ENCODE measurements around the gene UVRAG. TPM values are rescaled to one million over a fixed set of nuclear protein-coding genes. Genes with fewer than 3 reads are reported as not detected.

The UVRAG gene
- total RNA-seq, 2 experiments from 2014 or later: 16.5 to 19.5 TPM

DNA sequence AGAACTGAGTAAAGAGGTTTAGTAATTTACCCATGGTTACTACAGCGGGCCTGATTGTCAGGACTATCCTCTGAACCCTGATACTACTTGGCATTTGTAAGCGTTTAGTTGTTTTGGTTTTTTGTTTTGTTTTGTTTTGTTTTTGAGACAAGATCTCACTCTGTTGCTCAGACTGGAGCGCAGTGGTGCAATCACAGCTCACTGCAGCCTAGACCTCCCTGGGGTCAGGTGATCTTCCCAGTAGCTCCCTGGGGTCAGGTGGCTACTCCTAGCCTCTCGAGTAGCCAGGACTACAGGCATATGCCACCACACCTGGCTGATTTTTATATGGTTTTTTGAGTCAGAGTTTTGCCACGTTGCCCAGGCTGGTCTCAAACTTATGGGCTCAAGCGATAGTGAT lies 272.7 kb downstream of the UVRAG start:
- no peak overlapping the region for H3K4me3 Mint-ChIP-seq
- TF ChIP-seq, protein P1, sequence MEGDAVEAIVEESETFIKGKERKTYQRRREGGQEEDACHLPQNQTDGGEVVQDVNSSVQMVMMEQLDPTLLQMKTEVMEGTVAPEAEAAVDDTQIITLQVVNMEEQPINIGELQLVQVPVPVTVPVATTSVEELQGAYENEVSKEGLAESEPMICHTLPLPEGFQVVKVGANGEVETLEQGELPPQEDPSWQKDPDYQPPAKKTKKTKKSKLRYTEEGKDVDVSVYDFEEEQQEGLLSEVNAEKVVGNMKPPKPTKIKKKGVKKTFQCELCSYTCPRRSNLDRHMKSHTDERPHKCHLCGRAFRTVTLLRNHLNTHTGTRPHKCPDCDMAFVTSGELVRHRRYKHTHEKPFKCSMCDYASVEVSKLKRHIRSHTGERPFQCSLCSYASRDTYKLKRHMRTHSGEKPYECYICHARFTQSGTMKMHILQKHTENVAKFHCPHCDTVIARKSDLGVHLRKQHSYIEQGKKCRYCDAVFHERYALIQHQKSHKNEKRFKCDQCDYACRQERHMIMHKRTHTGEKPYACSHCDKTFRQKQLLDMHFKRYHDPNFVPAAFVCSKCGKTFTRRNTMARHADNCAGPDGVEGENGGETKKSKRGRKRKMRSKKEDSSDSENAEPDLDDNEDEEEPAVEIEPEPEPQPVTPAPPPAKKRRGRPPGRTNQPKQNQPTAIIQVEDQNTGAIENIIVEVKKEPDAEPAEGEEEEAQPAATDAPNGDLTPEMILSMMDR (IDR thresholded peaks at IDR 0.05): no peak
- ATAC-seq (ENCODE audit: poor library complexity) (no peak), DNase-seq (no peak)
- peaks cover 66% of the 10 kb centered on the region for H3K36me3 Mint-ChIP-seq (ENCODE audit: low read depth)
- CTCF ChIA-PET: no interaction called here
- H3K4me1 Mint-ChIP-seq (ENCODE audit: low read depth): no peaks in the 10 kb centered on the region
- no peaks in the 10 kb centered on the region for H3K27me3 ChIP-seq (ENCODE audit: control insufficient read depth in 1 of 2, insufficient read depth in 2 of 2, low read length in 2 of 2)
- H3K9me3 ChIP-seq (ENCODE audit: control insufficient read depth in 1 of 2, insufficient read depth in 1 of 2, low read length in 2 of 2): peaks cover 0 to 14% of the 10 kb centered on the region in 2 experiments
- intact Hi-C loops (cut with DNase I, micrococcal nuclease): no loop called here
- H3K27ac Mint-ChIP-seq: no peak overlapping the region
- POLR2A ChIA-PET: no interaction called here
- H3K9me3 Mint-ChIP-seq: peaks cover 18% of the 10 kb centered on the region
- no peak overlapping the region for H3K4me3 ChIP-seq (ENCODE audit: low read length)
- H3K27me3 Mint-ChIP-seq: no peaks in the 10 kb centered on the region
- H3K27ac ChIP-seq (ENCODE audit: low read depth in 1 of 2, low read length in 2 of 2): no peak overlapping the region
- peaks cover 3% of the 10 kb centered on the region for H3K36me3 ChIP-seq (ENCODE audit: insufficient read depth, low read length)
- no peaks in the 10 kb centered on the region for H3K4me1 ChIP-seq (ENCODE audit: insufficient read depth, low read length)

DNA sequence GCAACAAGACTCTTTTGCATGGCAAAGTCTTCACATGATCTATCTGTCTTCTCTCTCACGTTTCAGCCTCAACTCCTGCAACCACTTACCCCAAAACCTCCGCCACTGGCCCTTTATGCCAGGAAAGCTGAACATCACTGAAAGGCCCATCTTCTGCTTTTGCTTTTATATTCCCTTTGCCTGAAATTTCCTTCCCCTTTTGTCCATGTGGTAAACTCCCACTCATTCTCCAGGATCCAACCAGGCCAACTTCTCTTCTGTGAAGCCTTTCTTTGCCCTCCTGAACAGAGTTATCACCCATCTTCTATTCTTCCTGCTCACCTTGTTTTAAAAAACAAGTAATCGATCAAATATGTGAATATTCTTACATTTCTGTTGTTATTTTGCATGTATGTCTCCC lies 273.5 kb downstream of the UVRAG start:
- Histone ChIP-seq H3K27me3 (ENCODE audit: control insufficient read depth in 1 of 2, insufficient read depth in 2 of 2, low read length in 2 of 2) (no peaks in the 10 kb centered on the region), H3K9me3 (ENCODE audit: control insufficient read depth in 1 of 2, insufficient read depth in 1 of 2, low read length in 2 of 2) (peaks cover 0 to 14% of the 10 kb centered on the region in 2 experiments), H3K27ac (ENCODE audit: low read depth in 1 of 2, low read length in 2 of 2) (no peak overlapping the region), H3K4me3 (ENCODE audit: low read length) (no peak overlapping the region), H3K4me1 (ENCODE audit: insufficient read depth, low read length) (no peaks in the 10 kb centered on the region), H3K36me3 (ENCODE audit: insufficient read depth, low read length) (peaks cover 3% of the 10 kb centered on the region)
- TF ChIP-seq, protein P1 (IDR thresholded peaks at IDR 0.05): no peak
- ChIA-PET POLR2A (no interaction called here), CTCF (no interaction called here)
- Mint-ChIP-seq H3K4me3 (no peak overlapping the region), H3K4me1 (ENCODE audit: low read depth) (no peaks in the 10 kb centered on the region), H3K9me3 (peaks cover 18% of the 10 kb centered on the region), H3K27ac (no peak overlapping the region), H3K27me3 (no peaks in the 10 kb centered on the region), H3K36me3 (ENCODE audit: low read depth) (peaks cover 71% of the 10 kb centered on the region)
- DNase-seq (no peak), ATAC-seq (ENCODE audit: poor library complexity) (no peak)
- intact Hi-C loops (cut with DNase I, micrococcal nuclease): no loop called here

DNA sequence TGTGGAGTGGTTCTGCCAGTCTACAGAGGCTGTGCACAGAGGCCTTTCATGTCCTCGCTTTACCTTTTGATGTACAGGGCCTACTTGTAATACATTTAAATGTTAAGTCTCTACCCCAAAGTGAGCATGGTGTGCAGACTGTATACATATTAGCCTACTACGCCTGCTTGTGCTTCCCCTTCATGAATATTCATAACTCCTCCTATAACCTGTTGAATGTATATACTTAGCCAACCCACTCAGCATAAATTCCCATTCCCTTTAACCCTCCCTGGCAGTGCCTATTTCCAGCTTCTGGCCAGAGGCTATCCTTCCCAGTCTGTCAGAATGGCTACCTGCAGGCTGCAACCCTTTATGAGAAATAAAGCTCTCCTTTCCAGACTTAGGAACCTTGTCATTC lies 275.2 kb downstream of the UVRAG start:
- H3K27ac ChIP-seq (ENCODE audit: low read depth in 1 of 2, low read length in 2 of 2): no peak overlapping the region
- CTCF ChIA-PET: interaction anchor here (0.6 to 1.0 kb wide), 2 partner anchors 11 to 30 kb away, joined by 3 read pairs; no protein-coding TSS in a partner anchor
- H3K4me3 Mint-ChIP-seq: no peak overlapping the region

More for the DNA sequence above, 275.2 kb downstream of the UVRAG start:
- Histone ChIP-seq H3K4me3 (ENCODE audit: low read length) (no peak overlapping the region), H3K27me3 (ENCODE audit: control insufficient read depth in 1 of 2, insufficient read depth in 2 of 2, low read length in 2 of 2) (no peaks in the 10 kb centered on the region), H3K9me3 (ENCODE audit: control insufficient read depth in 1 of 2, insufficient read depth in 1 of 2, low read length in 2 of 2) (peaks cover 0 to 14% of the 10 kb centered on the region in 2 experiments), H3K36me3 (ENCODE audit: insufficient read depth, low read length) (peaks cover 3% of the 10 kb centered on the region), H3K4me1 (ENCODE audit: insufficient read depth, low read length) (no peaks in the 10 kb centered on the region)
- Mint-ChIP-seq H3K4me1 (ENCODE audit: low read depth) (no peaks in the 10 kb centered on the region), H3K9me3 (peaks cover 18% of the 10 kb centered on the region), H3K36me3 (ENCODE audit: low read depth) (peaks cover 71% of the 10 kb centered on the region), H3K27ac (no peak overlapping the region), H3K27me3 (no peaks in the 10 kb centered on the region)
- intact Hi-C loops (cut with DNase I, micrococcal nuclease): no loop called here
- DNase-seq (no peak), ATAC-seq (ENCODE audit: poor library complexity) (no peak)
- POLR2A ChIA-PET: no interaction called here
- TF ChIP-seq, protein P1 (IDR thresholded peaks at IDR 0.05): no peak

Data from CD4-positive, alpha-beta T cell (primary cell).